Activated naive CD8-positive, alpha-beta T cell treated with anti-CD3 and anti-CD28 coated beads, Interleukin-2, amount 50 U/mL, for 24 hours (primary cell): ENCODE data around the gene TNFRSF25.

Source experiments
- ATAC-seq: fragments of 150-1000 bp; cut with Tn5 transposase; one replicate; pipeline ENCODE4 v1.10.0; 2021
- DNase-seq: peaks from one replicate; pipeline ENCODE4 v3.0.0; 2021
- H3K27ac Mint-ChIP-seq: one replicate; pipeline ENCODE4 v1.8.0; 2021; ENCODE audit warnings: mild to moderate bottlenecking, mixed read lengths
- H3K27me3 Mint-ChIP-seq: one replicate; pipeline ENCODE4 v1.8.0; 2021; ENCODE audit warnings: mixed read lengths
- H3K36me3 Mint-ChIP-seq: one replicate; pipeline ENCODE4 v1.8.0; 2021; ENCODE audit warnings: low read depth, mixed read lengths
- H3K4me1 Mint-ChIP-seq: one replicate; pipeline ENCODE4 v1.8.0; 2021; ENCODE audit warnings: mixed read lengths
- H3K4me3 Mint-ChIP-seq: one replicate; pipeline ENCODE4 v1.8.0; 2021; ENCODE audit warnings: mild to moderate bottlenecking, moderate library complexity, mixed read lengths
- H3K9me3 Mint-ChIP-seq: one replicate; pipeline ENCODE4 v1.8.0; 2021; ENCODE audit warnings: mixed read lengths

Gene TNFRSF25

GRCh38 chr1:6471970-6472368 is 6.0 kb upstream of the TNFRSF25 start:
- H3K4me3 Mint-ChIP-seq = no peak overlapping the region
- no peaks in the 10 kb centered on the region for H3K36me3 Mint-ChIP-seq
- H3K4me1 Mint-ChIP-seq = no peaks in the 10 kb centered on the region
- no peak overlapping the region for H3K27ac Mint-ChIP-seq
- ATAC-seq (no peak), DNase-seq (no peak)
- no peaks in the 10 kb centered on the region for H3K9me3 Mint-ChIP-seq
- no peaks in the 10 kb centered on the region for H3K27me3 Mint-ChIP-seq

- Mint-ChIP-seq H3K4me1 (peaks cover 2% of the 10 kb centered on the region), H3K9me3 (no peaks in the 10 kb centered on the region)
Measured at GRCh38 chr1:6471086-6471969, 5.4 kb upstream of the TNFRSF25 start.

GRCh38 chr1:6470132-6471085 is 4.4 kb upstream of the TNFRSF25 start:
- Mint-ChIP-seq H3K4me3 (no peak overlapping the region), H3K9me3 (no peaks in the 10 kb centered on the region), H3K36me3 (no peaks in the 10 kb centered on the region), H3K27me3 (no peaks in the 10 kb centered on the region), H3K27ac (no peak overlapping the region), H3K4me1 (peaks cover 3% of the 10 kb centered on the region)
- DNase-seq (no peak), ATAC-seq (no peak)

More at GRCh38 chr1:6471086-6471969, 5.4 kb upstream of the TNFRSF25 start:
- H3K36me3 Mint-ChIP-seq = no peaks in the 10 kb centered on the region
- H3K27ac Mint-ChIP-seq = no peak overlapping the region
- no peak overlapping the region for H3K4me3 Mint-ChIP-seq
- H3K27me3 Mint-ChIP-seq = no peaks in the 10 kb centered on the region
- DNase-seq = no peak
- no peak for ATAC-seq

GRCh38 chr1:6468729-6469461 is 2.9 kb upstream of the TNFRSF25 start:
- H3K27ac Mint-ChIP-seq = no peak overlapping the region
- no peak for DNase-seq
- H3K4me1 Mint-ChIP-seq = peaks cover 11% of the 10 kb centered on the region
- H3K36me3 Mint-ChIP-seq = peaks cover 5% of the 10 kb centered on the region
- ATAC-seq = no peak
- H3K27me3 Mint-ChIP-seq = no peaks in the 10 kb centered on the region
- no peaks in the 10 kb centered on the region for H3K9me3 Mint-ChIP-seq
- no peak overlapping the region for H3K4me3 Mint-ChIP-seq

GRCh38 chr1:6467744-6468688 is 2.0 kb upstream of the TNFRSF25 start:
- H3K9me3 Mint-ChIP-seq = no peaks in the 10 kb centered on the region
- H3K36me3 Mint-ChIP-seq = peaks cover 8% of the 10 kb centered on the region

GRCh38 chr1:6467224-6467623 is 1.3 kb upstream of the TNFRSF25 start:
- no peak overlapping the region for H3K4me3 Mint-ChIP-seq
- DNase-seq = no peak
- H3K9me3 Mint-ChIP-seq = no peaks in the 10 kb centered on the region
- H3K4me1 Mint-ChIP-seq = peaks cover 24% of the 10 kb centered on the region
- no peak overlapping the region for H3K27ac Mint-ChIP-seq
- peaks cover 14% of the 10 kb centered on the region for H3K36me3 Mint-ChIP-seq
- no peaks in the 10 kb centered on the region for H3K27me3 Mint-ChIP-seq
- ATAC-seq = no peak

More at GRCh38 chr1:6467744-6468688, 2.0 kb upstream of the TNFRSF25 start:
- Mint-ChIP-seq H3K27ac (no peak overlapping the region), H3K27me3 (no peaks in the 10 kb centered on the region), H3K4me1 (peaks cover 17% of the 10 kb centered on the region), H3K4me3 (no peak overlapping the region)
- no peak for ATAC-seq
- DNase-seq = no peak

- DNase-seq (no peak), ATAC-seq (no peak)
- Mint-ChIP-seq H3K9me3 (no peaks in the 10 kb centered on the region), H3K27ac (peak overlapping the region; percentile 27), H3K4me1 (peaks cover 29% of the 10 kb centered on the region), H3K4me3 (peak overlapping the region; percentile 86), H3K27me3 (no peaks in the 10 kb centered on the region), H3K36me3 (peaks cover 15% of the 10 kb centered on the region)
Measured at GRCh38 chr1:6466751-6467150, 778 bp upstream of the TNFRSF25 start.

- ATAC-seq = peak; percentile 34
- peaks cover 15% of the 10 kb centered on the region for H3K36me3 Mint-ChIP-seq
Measured at GRCh38 chr1:6465461-6466005, 440 bp downstream of the TNFRSF25 start.

GRCh38 chr1:6464915-6465314 is 1.1 kb downstream of the TNFRSF25 start:
- H3K27ac Mint-ChIP-seq = peak overlapping the region; percentile 77
- DNase-seq (no peak), ATAC-seq (no peak)
- no peaks in the 10 kb centered on the region for H3K27me3 Mint-ChIP-seq
- H3K36me3 Mint-ChIP-seq = peaks cover 15% of the 10 kb centered on the region
- H3K4me3 Mint-ChIP-seq = peak overlapping the region; percentile 86
- peaks cover 44% of the 10 kb centered on the region for H3K4me1 Mint-ChIP-seq
- no peaks in the 10 kb centered on the region for H3K9me3 Mint-ChIP-seq

More at GRCh38 chr1:6465461-6466005, 440 bp downstream of the TNFRSF25 start:
- H3K4me1 Mint-ChIP-seq = peaks cover 40% of the 10 kb centered on the region
- DNase-seq = peak; percentile 55
- H3K9me3 Mint-ChIP-seq = no peaks in the 10 kb centered on the region
- H3K4me3 Mint-ChIP-seq = peak overlapping the region; percentile 86
- no peaks in the 10 kb centered on the region for H3K27me3 Mint-ChIP-seq
- H3K27ac Mint-ChIP-seq = peak overlapping the region; percentile 77

- ATAC-seq (peak; percentile 16), DNase-seq (peak; percentile 57)
- Mint-ChIP-seq H3K27ac (peak overlapping the region; percentile 77), H3K9me3 (no peaks in the 10 kb centered on the region), H3K4me3 (peak overlapping the region; percentile 86), H3K36me3 (peaks cover 15% of the 10 kb centered on the region), H3K27me3 (peaks cover 2% of the 10 kb centered on the region), H3K4me1 (peaks cover 48% of the 10 kb centered on the region)
Measured at GRCh38 chr1:6464514-6464836, 1.5 kb downstream of the TNFRSF25 start.

- peaks cover 15% of the 10 kb centered on the region for H3K36me3 Mint-ChIP-seq
Measured at GRCh38 chr1:6463120-6463412, 2.9 kb downstream of the TNFRSF25 start.

GRCh38 chr1:6462412-6463119 is 3.4 kb downstream of the TNFRSF25 start:
- Mint-ChIP-seq H3K4me3 (peak overlapping the region; percentile 55), H3K27me3 (peaks cover 3% of the 10 kb centered on the region), H3K9me3 (no peaks in the 10 kb centered on the region), H3K27ac (peak overlapping the region; percentile 55), H3K4me1 (peaks cover 52% of the 10 kb centered on the region), H3K36me3 (peaks cover 15% of the 10 kb centered on the region)
- ATAC-seq = no peak
- DNase-seq = no peak

More at GRCh38 chr1:6463120-6463412, 2.9 kb downstream of the TNFRSF25 start:
- H3K4me1 Mint-ChIP-seq = peaks cover 52% of the 10 kb centered on the region
- peaks cover 3% of the 10 kb centered on the region for H3K27me3 Mint-ChIP-seq
- DNase-seq = no peak
- no peak for ATAC-seq
- no peaks in the 10 kb centered on the region for H3K9me3 Mint-ChIP-seq
- H3K27ac Mint-ChIP-seq = no peak overlapping the region
- no peak overlapping the region for H3K4me3 Mint-ChIP-seq
